Measurements from ENCODE around the gene PHLDA1. TPM values are rescaled to one million over a fixed set of nuclear protein-coding genes. Genes with fewer than 3 reads are reported as not detected.

The PHLDA1 gene
- total RNA-seq, 1 donor from 2014 or later = 23.6 TPM

- no peak for DNase-seq (ENCODE audit: low spot score in 2 of 2, unreplicated experiment in 2 of 2)
- peak overlapping the region; percentile 79 for H3K27ac Mint-ChIP-seq
Measured at GRCh38 chr12:76013603-76014002, 18.0 kb downstream of the PHLDA1 start.

DNA sequence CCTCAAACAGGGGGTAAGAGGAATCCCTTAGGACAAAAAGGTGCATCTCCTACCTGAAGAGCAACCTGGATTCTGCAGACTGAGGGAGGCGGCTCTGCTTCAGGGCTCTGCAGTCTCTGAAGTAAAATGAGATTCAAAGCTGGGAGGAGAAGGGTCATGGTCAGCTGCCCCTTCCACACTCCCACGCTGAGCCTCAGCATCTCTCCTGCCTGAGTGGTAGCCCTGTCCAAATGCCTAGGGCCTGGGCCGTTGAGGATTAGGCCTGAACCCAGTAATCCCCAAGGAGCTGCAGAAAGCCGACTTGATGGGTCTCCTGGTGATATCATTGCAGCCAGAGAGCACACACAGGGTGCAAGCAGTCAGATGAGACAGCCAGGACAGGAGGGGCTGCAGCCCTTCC is 18.9 kb downstream of the PHLDA1 start:
- Mint-ChIP-seq H3K36me3 (no peaks in the 10 kb centered on the region), H3K4me1 (peaks cover 17% of the 10 kb centered on the region), H3K9me3 (no peaks in the 10 kb centered on the region), H3K4me3 (no peak overlapping the region), H3K27ac (no peak overlapping the region), H3K27me3 (ENCODE audit: low read depth) (peaks cover 1% of the 10 kb centered on the region)
- no peak for TF ChIP-seq CTCF (IDR thresholded peaks at IDR 0.05; ENCODE audit: unreplicated experiment)
- no peak for DNase-seq (ENCODE audit: low spot score in 2 of 2, unreplicated experiment in 2 of 2)

More at GRCh38 chr12:76013603-76014002, 18.0 kb downstream of the PHLDA1 start:
- no peaks in the 10 kb centered on the region for H3K36me3 Mint-ChIP-seq
- no peaks in the 10 kb centered on the region for H3K9me3 Mint-ChIP-seq
- peaks cover 1% of the 10 kb centered on the region for H3K27me3 Mint-ChIP-seq (ENCODE audit: low read depth)
- TF ChIP-seq CTCF (IDR thresholded peaks at IDR 0.05; ENCODE audit: unreplicated experiment) = no peak
- no peak overlapping the region for H3K4me3 Mint-ChIP-seq
- peaks cover 19% of the 10 kb centered on the region for H3K4me1 Mint-ChIP-seq

- DNase-seq (ENCODE audit: low spot score in 2 of 2, unreplicated experiment in 2 of 2) = no peak
- TF ChIP-seq CTCF (IDR thresholded peaks at IDR 0.05; ENCODE audit: unreplicated experiment) = no peak
Measured at GRCh38 chr12:76010732-76011458, 20.7 kb downstream of the PHLDA1 start.

DNA sequence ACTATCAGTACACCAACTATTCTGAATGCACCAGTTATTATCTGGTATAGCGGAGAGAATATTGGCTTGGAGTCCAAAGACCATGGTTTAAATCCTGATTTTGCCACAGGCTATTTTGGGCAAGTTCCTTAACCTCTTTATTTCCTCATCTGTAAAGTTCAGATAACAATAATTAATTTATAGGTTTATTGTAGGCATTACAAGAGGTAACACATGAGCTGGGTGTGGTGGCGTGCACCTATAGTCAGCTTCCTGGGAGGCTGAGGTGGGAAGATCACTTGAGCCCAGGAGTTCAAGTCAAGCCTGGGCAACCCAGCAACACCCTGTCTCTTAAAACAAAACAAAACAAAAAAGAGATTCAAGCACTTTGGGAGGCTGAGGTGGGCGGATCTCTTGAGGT is 23.1 kb downstream of the PHLDA1 start:
- H3K27me3 Mint-ChIP-seq (ENCODE audit: low read depth) = peaks cover 1% of the 10 kb centered on the region
- no peak overlapping the region for H3K4me3 Mint-ChIP-seq
- H3K9me3 Mint-ChIP-seq = peaks cover 7% of the 10 kb centered on the region
- peaks cover 14% of the 10 kb centered on the region for H3K4me1 Mint-ChIP-seq
- peaks cover 5% of the 10 kb centered on the region for H3K36me3 Mint-ChIP-seq
- TF ChIP-seq CTCF (IDR thresholded peaks at IDR 0.05; ENCODE audit: unreplicated experiment) = no peak
- no peak overlapping the region for H3K27ac Mint-ChIP-seq
- DNase-seq (ENCODE audit: low spot score in 2 of 2, unreplicated experiment in 2 of 2) = no peak

More at GRCh38 chr12:76010732-76011458, 20.7 kb downstream of the PHLDA1 start:
- peaks cover 1% of the 10 kb centered on the region for H3K27me3 Mint-ChIP-seq (ENCODE audit: low read depth)
- no peaks in the 10 kb centered on the region for H3K36me3 Mint-ChIP-seq
- no peak overlapping the region for H3K4me3 Mint-ChIP-seq
- H3K9me3 Mint-ChIP-seq = no peaks in the 10 kb centered on the region
- H3K27ac Mint-ChIP-seq = no peak overlapping the region
- H3K4me1 Mint-ChIP-seq = peaks cover 25% of the 10 kb centered on the region

DNA sequence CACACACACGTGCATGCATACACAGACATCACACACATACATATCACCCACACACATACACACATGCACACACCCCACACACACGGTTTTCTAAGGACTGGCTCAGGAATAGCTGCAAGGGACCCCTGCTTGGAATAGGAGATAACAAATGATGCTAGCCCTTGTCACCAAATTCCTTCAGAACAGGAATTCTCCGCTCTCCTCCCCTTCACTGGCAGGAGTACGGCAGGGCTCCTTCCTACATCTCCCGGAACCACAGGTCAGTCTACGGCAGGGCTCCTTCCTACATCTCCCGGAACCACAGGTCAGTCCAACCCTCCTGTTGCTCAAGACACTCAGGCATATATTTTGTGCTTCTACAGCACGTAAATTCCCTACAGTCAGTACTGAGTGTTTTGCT is 23.9 kb downstream of the PHLDA1 start:
- Mint-ChIP-seq H3K9me3 (peaks cover 7% of the 10 kb centered on the region), H3K27me3 (ENCODE audit: low read depth) (peaks cover 1% of the 10 kb centered on the region), H3K4me3 (no peak overlapping the region), H3K4me1 (peaks cover 14% of the 10 kb centered on the region), H3K27ac (no peak overlapping the region), H3K36me3 (peaks cover 5% of the 10 kb centered on the region)
- no peak for TF ChIP-seq CTCF (IDR thresholded peaks at IDR 0.05; ENCODE audit: unreplicated experiment)
- DNase-seq (ENCODE audit: low spot score in 2 of 2, unreplicated experiment in 2 of 2) = no peak

Measured in mesothelial cell of epicardium (in vitro differentiated cells).